ENCODE measurements around the gene CCNYL1.

GRCh38 chr2:207758025-207758424 is 46.6 kb downstream of the CCNYL1 start:
- TF ChIP-seq CTCF (conservative IDR thresholded peaks at IDR 0.05) (no peak), ZFX (IDR thresholded peaks at IDR 0.05) (no peak)

Measured in C4-2B (cell line).